NCI-H748 (cell line): ENCODE results near the gene ELP1.
"Not testable (repeated sequence)": the region's sequence is repeated elsewhere in the genome, so short reads cannot be mapped to it uniquely, and the experiment has no call there.

Experiments used
- DNase-seq: peaks from one replicate; lab custom pipeline; 2025; ENCODE audit not compliant: unreplicated experiment; lab: John Stamatoyannopoulos, UW

Gene ELP1, protein sequence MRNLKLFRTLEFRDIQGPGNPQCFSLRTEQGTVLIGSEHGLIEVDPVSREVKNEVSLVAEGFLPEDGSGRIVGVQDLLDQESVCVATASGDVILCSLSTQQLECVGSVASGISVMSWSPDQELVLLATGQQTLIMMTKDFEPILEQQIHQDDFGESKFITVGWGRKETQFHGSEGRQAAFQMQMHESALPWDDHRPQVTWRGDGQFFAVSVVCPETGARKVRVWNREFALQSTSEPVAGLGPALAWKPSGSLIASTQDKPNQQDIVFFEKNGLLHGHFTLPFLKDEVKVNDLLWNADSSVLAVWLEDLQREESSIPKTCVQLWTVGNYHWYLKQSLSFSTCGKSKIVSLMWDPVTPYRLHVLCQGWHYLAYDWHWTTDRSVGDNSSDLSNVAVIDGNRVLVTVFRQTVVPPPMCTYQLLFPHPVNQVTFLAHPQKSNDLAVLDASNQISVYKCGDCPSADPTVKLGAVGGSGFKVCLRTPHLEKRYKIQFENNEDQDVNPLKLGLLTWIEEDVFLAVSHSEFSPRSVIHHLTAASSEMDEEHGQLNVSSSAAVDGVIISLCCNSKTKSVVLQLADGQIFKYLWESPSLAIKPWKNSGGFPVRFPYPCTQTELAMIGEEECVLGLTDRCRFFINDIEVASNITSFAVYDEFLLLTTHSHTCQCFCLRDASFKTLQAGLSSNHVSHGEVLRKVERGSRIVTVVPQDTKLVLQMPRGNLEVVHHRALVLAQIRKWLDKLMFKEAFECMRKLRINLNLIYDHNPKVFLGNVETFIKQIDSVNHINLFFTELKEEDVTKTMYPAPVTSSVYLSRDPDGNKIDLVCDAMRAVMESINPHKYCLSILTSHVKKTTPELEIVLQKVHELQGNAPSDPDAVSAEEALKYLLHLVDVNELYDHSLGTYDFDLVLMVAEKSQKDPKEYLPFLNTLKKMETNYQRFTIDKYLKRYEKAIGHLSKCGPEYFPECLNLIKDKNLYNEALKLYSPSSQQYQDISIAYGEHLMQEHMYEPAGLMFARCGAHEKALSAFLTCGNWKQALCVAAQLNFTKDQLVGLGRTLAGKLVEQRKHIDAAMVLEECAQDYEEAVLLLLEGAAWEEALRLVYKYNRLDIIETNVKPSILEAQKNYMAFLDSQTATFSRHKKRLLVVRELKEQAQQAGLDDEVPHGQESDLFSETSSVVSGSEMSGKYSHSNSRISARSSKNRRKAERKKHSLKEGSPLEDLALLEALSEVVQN (N-terminal part only)

DNA sequence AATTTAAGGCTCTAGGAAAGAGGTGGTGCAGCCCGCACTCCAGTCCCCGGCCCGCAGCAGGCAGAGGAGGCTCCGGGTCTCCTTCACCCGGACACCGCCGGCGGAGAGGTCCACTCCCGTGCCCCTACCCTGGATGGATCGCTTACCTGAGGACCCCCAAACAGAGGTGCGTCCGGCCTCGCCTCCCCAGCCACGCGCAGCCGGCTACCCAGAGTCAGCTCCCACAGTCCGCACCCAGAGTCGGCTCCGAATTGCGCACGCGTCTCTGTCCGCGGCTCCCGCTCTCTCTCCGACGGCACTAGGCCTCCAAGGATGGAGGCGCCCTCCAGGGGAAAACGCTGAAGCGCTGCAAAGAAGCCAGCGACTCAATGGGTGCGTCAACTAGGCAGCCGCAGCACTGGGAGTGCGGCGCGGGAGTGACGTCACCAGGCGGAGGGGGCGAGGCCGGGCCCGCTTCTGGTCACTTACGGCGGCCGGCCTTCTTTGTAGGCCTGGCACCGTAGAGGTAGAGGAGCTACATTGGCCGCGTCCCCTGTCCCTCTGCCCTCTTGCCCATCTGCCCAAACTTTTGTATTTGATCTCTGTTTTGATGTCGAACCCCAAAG, at the start of gene ELP1:
ELP1 (minus strand) TSS at position 407 of the 605 bp plus-strand sequence. CDS start 2,978 bp downstream, outside the sequence.
- DNase-seq = peak; percentile 98

DNA sequence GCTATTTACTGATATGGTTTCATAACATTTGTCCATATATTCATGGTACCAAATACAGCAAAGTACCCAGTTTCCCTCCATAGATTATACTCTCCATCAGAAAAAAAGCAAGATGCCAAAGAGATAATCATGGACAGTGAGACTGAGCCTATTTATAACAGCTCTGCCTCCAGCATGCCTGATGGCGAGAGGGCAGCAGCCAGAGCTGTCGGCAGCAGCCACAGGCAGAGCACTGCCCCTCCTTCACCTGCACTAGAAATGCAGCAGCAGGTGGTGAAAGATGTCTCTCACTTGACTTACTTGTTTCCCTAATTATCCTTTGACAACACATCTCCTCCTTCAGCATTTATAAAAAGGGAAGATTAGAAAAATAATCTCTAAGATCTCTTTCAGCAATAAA, 47.0 kb upstream of the ELP1 start:
- no peak for DNase-seq

DNA sequence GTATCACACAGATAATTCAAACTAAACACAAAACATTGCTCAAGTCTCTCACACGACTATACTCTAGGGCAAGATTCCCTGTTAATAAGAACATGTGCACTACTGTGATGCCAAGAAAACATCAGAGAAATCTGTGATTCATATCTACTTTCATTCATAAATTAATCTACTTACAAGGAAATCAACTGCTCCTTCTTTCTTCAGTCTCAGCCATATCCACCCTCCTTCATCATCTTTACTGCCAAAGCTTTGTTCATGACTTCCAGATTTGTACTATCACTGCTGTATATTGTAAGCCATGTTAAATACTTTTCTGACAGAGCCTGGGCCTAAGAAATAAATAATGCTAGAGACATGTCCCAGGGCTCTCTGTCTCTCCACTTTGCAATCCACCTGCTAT, 44.3 kb upstream of the ELP1 start:
- no peak for DNase-seq

DNA sequence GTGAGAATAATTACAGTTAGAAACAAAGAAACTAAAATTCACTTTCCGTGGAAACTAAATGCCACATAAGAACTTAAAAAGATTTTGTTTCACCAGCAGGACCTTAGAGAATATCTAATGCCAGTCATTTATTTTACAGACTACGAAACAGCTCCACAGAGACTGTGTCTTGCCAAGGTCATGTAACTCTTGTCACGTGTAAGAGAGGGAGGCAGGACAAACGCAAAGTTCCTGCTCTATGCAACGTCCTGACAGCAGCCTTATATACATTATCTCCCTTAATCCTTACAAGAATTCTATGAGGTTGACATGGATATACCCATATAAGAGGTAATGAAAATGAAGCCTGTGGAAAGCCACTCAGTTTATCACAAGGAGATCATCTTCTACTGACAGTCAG, 40.0 kb upstream of the ELP1 start:
- DNase-seq = no peak

DNA sequence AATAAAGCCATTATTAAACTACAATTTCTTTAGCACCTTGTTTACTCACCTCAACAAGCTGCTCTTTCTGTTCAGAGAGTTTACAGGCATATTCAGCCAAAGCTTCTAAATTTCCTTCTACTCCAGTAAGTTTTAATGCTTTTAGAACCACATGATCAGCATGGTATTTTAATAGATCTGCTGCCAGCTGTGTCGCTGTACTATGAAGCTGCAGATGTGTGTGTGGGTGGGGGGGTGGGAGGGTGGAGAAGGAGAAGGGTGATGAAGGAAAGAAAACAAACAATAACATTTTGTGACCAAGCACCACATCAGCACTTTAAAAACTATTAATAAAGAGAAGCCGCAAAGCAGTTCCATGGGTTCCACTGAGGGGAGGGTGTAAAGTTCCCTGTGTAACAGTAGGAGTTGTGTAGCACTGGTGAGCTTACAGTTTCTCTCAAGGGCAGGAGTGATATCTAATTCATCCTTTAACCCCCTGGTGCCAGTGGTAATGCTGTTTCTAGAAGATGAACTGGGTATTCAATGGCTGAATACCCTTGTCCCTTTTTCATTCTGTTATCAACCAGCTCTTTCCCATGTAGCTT, 38.8 kb upstream of the ELP1 start:
- no peak for DNase-seq

DNA sequence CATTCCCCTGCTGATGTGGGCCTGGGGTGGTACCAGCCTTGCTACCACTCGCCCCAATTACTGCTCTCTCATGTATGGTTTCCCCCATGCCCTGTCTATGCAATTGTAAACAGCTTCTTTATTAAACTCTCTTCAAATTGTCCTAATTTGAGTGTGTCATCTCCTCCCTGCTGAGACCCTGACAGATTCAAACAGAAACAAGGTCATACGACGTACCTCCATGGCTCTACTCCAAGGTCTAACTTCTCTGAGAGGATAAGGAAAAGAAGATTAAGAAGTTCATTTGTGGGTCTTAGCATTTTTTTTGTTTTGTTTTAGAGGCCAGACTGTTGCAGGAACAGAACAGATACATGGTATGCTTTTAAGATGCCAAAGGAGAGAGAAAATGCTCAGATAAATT, 38.3 kb upstream of the ELP1 start:
- DNase-seq = no peak

DNA sequence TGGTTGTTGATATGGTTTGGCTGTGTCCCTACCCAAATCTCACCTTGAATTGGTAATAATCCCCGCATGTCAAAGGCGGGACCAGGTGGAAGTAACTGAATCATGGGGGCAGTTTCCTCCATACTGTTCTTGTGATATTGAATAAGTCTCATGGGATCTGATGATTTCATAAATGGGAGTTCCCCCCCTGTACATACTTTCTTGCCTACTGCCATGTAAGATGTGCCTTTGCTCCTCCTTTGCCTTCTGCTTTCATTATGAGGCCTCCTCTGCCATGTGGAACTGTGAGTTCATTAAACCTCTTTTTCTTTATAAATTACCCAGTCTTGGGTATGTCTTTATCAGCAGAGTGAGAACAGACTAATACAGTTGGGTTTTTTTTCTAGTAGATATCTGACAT, 37.5 kb upstream of the ELP1 start:
- not testable (repeated sequence) for DNase-seq

DNA sequence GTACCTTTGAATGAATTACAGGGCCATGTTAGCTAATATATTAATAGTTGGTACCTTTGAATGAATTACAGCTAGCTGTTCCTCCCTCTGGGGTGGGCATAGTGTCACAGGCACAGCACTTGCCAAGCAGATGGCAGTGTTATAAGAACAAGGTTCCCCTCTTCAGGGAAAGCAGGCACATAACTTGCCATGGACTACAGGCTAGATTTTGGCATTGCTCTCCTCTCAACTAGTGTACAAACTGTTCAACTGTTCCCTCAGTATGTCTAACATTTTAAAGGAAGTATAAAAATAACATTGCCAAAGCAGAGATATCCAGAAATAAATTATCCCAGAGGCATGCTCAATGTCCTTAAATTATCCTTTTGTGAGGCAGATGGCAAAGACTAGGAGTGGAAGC, 34.0 kb upstream of the ELP1 start:
- DNase-seq = no peak

DNA sequence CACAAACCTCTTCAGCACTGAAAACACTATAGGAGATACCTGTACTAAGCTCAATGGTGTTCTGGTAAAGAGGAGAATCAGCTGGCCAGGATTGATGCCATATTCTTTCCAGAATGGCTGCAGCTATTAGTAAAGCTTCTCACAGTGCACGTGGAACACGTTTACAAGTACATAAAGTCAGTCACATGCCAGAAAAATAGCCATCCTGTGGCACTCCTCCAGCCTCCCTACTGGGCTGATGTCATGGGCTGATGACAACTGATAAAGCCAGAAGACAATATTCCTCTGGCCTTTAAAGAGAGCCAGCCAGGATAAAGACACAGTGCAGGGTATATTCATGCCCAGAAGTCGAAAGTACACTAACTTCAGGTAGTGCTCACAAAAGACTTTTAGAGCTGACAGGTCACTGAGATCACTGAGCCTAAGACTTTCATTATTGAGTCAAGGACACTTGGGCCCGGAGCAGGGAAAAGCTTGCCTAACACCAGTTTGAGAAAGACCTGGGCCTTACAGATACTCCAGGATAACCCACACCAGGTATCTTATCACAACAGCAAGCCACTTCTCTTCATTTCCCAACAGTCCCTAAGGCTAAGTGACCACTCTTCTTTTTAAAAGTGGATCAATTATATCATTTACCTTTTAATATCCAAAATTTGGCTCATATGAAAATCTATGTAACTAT, 29.7 kb upstream of the ELP1 start:
- DNase-seq = no peak

DNA sequence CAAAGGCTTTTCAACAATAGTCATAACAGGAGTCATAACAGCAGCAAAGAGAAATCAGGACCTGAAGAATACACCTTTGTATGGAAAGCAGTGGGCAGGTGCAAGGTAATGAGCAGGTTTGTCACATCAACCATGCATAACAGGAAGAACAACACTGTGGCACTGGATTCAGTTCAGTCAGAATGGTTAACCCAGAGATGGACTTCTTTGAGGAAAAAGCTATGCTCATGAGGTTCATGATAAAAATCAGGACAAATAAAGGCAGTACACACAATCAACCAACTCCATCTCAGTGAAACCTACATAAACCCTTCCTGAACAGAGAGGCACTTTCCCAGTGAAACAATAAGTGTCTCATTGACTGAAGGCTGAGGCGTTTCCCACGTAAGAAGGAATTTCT, 27.2 kb upstream of the ELP1 start:
- no peak for DNase-seq

DNA sequence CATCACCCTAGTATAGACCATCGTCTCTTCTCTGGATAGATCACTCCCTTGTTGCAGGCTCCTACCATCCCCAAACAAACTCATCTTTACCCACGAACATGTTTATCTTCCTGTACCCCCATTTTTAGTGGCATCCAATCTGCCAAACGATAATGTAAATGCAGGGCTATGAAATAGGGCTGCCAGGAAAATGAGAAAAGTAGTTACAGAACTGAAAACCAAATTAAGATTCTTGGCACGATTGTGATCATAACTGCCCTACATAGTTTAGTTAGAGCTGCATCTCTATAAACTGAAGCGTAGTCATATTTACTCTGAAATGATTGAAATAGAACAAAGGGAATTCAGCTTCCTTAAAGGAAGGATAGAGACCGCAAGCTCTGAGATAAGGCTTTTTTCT, 26.4 kb upstream of the ELP1 start:
- no peak for DNase-seq

DNA sequence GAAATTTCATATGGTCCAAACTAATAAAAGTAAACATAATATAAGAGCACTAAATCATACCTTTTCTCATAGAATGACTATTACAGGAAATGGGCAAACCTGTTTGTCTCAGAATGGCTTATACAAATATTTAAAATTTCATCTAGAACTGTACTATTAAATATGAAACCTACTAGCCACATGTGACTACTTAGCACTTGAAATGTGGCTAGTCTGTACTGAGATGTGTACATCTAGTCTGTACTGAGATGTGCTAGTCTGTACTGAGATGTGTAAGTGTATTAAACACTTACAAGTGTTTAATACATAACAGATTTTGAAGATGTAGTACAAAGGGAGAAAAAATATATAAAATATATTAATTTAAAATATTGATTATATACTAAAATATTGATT, 22.7 kb upstream of the ELP1 start:
- no peak for DNase-seq

DNA sequence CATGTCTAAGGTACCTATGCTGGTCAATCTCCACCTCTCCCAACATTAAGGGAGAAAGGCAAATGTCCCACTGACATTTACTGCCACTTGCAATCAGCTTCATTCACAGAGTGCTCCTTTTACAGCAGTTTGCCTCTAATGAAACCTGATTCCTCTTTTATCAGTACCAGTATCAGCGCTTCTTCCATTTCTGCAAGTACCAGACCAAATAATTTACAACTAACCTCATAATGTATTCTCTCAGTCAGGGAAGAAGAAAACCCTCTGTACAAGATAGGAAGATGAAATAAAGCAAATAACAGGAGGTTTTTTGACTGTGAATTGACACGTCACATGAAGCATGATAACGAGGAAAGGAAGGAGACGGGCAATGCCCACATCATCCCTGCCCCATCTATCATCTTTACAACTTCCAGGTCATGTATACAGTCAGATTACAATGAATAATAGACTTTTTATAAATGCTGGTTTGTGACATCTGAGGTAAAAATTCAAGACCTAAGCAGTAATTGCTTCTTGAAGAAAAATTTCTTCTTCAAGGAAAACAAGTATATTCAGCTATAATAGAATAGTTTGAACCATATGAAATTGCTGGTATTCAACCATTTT, 22.2 kb upstream of the ELP1 start:
- DNase-seq = no peak

DNA sequence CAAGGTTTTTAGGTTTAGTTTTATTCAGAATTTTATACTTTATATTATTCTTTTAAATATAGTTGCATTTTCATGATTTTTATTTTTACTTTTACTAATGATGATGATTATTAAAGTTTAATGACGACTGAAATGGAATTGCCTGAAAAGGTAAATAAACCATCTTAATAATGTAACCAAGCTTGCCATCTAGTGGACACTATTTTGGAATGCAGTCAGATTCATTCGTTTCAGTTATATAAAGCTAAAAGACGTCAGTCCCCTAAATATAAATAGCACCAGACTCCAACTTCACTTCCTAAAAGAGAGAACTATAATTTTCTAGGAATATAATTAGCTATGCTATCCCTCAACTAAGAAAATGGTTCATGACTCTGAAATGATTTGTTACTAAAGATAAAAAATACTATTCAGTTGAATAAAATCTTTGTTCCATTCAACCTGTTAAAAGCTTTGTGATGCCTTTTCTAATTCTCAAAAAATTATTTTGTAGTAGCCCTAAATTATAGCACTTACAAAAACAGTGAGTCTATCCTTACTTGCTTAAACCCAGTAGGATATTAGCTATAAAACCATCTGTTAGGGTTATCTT, 20.2 kb upstream of the ELP1 start:
- peak; percentile 57 for DNase-seq

DNA sequence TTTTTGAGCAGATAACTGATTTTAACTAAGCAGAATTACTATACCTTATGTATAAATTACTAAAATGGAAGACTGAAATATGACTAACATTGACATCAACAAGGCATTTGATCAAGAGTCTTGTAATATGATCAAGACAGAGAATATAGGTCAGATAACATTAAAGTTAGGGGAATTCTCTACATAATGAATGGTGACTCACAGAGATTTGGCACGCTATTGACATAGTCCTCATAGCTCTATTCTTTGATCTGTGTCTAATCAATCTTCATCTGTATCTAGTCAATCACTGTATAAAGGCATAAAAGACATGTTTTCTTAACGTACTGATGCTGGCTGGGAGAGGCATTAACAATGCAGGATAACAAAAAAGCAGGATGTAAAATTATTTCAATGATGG, 17.7 kb upstream of the ELP1 start:
- DNase-seq = no peak

DNA sequence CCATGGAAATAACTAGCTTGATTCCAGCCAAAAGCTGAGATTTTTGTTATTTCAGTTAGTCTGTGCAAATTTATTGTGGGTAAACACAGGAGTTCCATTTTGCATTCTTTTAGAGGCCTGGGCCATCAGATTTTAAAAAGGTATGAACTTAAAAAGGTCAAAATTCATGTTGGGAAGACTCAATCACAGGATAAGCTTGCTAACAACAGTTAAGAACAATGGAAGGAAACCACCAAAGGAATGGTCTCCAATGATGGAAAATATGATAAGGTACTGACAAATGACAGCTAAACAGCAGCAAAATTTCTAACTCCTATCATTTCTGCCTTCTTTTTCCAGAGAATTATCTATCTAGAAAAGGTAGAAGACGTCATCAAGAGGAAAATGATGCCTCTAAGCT, 16.2 kb upstream of the ELP1 start:
- no peak for DNase-seq

DNA sequence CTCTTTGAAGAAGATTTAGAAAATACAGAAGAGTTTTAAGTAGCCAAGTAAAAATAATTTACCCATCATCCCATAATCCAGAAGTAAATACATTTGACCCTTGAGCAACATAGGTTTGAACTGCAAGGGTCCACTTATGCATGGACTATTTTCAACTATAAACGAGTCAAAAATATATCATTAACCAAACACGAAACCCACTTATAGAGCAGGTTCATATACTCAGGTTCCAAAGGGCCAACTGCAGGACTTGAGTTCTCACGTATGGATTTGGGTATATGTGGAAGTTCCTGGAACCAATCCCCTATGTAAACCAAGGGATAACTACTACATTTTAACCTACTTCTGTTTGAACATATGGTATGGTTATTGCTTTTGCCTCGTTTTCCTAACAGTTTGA, 6.1 kb upstream of the ELP1 start:
- DNase-seq = no peak

DNA sequence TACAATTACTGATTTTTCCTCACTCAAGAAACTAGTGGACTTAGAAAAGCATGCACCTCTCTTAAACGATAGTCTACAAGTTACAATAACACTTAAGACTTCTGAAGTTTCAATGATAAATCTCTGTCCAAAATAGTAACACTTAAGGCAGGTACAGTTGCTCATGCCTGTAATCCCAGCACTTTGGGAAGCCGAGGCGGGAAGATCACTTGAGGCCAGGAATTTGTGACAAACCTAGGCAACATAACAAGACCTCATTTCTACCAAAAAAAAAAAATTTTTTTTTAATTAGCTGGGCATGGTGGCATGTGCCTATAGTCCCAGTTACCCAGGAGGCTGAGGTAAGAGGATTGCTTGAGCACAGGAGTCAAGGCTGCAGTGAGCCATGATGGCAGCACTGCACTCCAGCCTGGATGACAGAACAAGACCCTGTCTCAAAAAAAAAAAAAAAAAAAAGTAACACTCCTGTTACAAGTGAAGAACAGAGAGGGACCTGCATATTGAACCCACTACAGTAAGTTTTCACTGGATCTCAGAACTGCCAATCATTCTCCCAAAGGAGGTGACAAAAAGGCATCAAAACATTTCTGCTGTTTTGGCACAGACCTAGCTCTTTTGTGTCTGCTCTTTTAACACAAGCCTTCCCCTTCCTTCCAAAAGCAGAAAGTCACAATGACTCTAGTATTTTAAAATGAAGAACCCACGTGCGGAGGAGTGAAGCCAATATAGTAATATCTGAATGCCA, 3.8 kb upstream of the ELP1 start:
- DNase-seq = no peak
